Nephron (organoid): ENCODE data around the gene CCDC15.

ENCODE experiments used
- H3K27ac Mint-ChIP-seq, 3 experiments: 2 replicates each; pipeline ENCODE4 v1.8.0; 2020; ENCODE audit warnings: mixed read lengths in 3 of 3, mild to moderate bottlenecking in 2 of 3, moderate library complexity in 1 of 3
- H3K27me3 Mint-ChIP-seq: 2 replicates; pipeline ENCODE4 v1.8.0; 2021; ENCODE audit warnings: low read depth, mild to moderate bottlenecking, moderate library complexity, mixed read lengths
- H3K36me3 Mint-ChIP-seq: 2 replicates; pipeline ENCODE4 v1.8.0; 2020; ENCODE audit warnings: low read depth, mixed read lengths
- H3K4me1 Mint-ChIP-seq: 2 replicates; pipeline ENCODE4 v1.8.0; 2020; ENCODE audit warnings: mixed read lengths
- H3K4me3 Mint-ChIP-seq, 3 experiments: 2 replicates each; pipeline ENCODE4 v1.8.0; 2020; ENCODE audit warnings: mild to moderate bottlenecking in 3 of 3, mixed read lengths in 3 of 3, moderate library complexity in 2 of 3
- H3K9me3 Mint-ChIP-seq: 2 replicates; pipeline ENCODE4 v1.8.0; 2020; ENCODE audit warnings: mixed read lengths
- CTCF ChIP-seq, 3 experiments: fragments of 200-600 bp; sonication (generic); IDR thresholded peaks; one replicate each; pipeline ENCODE4 v1.5.0; 2021; ENCODE audit warnings: antibody characterized with exemption in 3 of 3; ENCODE audit not compliant: unreplicated experiment in 3 of 3

The CCDC15 gene

GRCh38 chr11:125069008-125069407 lies 115.0 kb downstream of the CCDC15 start:
- no peaks in the 10 kb centered on the region for H3K9me3 Mint-ChIP-seq
- no peaks in the 10 kb centered on the region for H3K36me3 Mint-ChIP-seq
- H3K27me3 Mint-ChIP-seq = peaks cover 36% of the 10 kb centered on the region
- H3K4me1 Mint-ChIP-seq = peaks cover 23% of the 10 kb centered on the region
- no peak overlapping the region for H3K4me3 Mint-ChIP-seq
- H3K27ac Mint-ChIP-seq = no peak overlapping the region
- no peak for TF ChIP-seq CTCF (IDR thresholded peaks at IDR 0.05; ENCODE audit: unreplicated experiment in 3 of 3)

- Mint-ChIP-seq H3K27me3 (peaks cover 30% of the 10 kb centered on the region), H3K4me1 (peaks cover 23% of the 10 kb centered on the region), H3K4me3 (no peak overlapping the region), H3K27ac (no peak overlapping the region), H3K36me3 (no peaks in the 10 kb centered on the region), H3K9me3 (no peaks in the 10 kb centered on the region)
- TF ChIP-seq CTCF (IDR thresholded peaks at IDR 0.05; ENCODE audit: unreplicated experiment in 3 of 3) = no peak
Observed at GRCh38 chr11:125069796-125070195, 115.8 kb downstream of the CCDC15 start.

- no peak overlapping the region for H3K4me3 Mint-ChIP-seq
- TF ChIP-seq CTCF (IDR thresholded peaks at IDR 0.05; ENCODE audit: unreplicated experiment in 3 of 3) = no peak
- H3K36me3 Mint-ChIP-seq = no peaks in the 10 kb centered on the region
- peaks cover 20% of the 10 kb centered on the region for H3K27me3 Mint-ChIP-seq
- H3K9me3 Mint-ChIP-seq = no peaks in the 10 kb centered on the region
- peaks cover 23% of the 10 kb centered on the region for H3K4me1 Mint-ChIP-seq
- peak overlapping the region in 1 of 3 experiments; percentile 45 for H3K27ac Mint-ChIP-seq
Observed at GRCh38 chr11:125070699-125071254, 116.8 kb downstream of the CCDC15 start.

- H3K27me3 Mint-ChIP-seq = peaks cover 14% of the 10 kb centered on the region
- H3K36me3 Mint-ChIP-seq = no peaks in the 10 kb centered on the region
- H3K4me1 Mint-ChIP-seq = peaks cover 23% of the 10 kb centered on the region
- no peak for TF ChIP-seq CTCF (IDR thresholded peaks at IDR 0.05; ENCODE audit: unreplicated experiment in 3 of 3)
- peak overlapping the region in 1 of 3 experiments; percentile 45 for H3K27ac Mint-ChIP-seq
- no peak overlapping the region for H3K4me3 Mint-ChIP-seq
- H3K9me3 Mint-ChIP-seq = no peaks in the 10 kb centered on the region
Observed at GRCh38 chr11:125071435-125071834, 117.4 kb downstream of the CCDC15 start.

- no peaks in the 10 kb centered on the region for H3K9me3 Mint-ChIP-seq
- H3K27ac Mint-ChIP-seq = no peak overlapping the region
- no peak overlapping the region for H3K4me3 Mint-ChIP-seq
- TF ChIP-seq CTCF (IDR thresholded peaks at IDR 0.05; ENCODE audit: unreplicated experiment in 3 of 3) = no peak
- H3K36me3 Mint-ChIP-seq = no peaks in the 10 kb centered on the region
- H3K4me1 Mint-ChIP-seq = peaks cover 23% of the 10 kb centered on the region
- H3K27me3 Mint-ChIP-seq = peaks cover 13% of the 10 kb centered on the region
Observed at GRCh38 chr11:125071846-125072217, 117.8 kb downstream of the CCDC15 start.

GRCh38 chr11:125072218-125072960 lies 118.4 kb downstream of the CCDC15 start:
- Mint-ChIP-seq H3K4me3 (no peak overlapping the region), H3K36me3 (no peaks in the 10 kb centered on the region), H3K27me3 (peaks cover 13% of the 10 kb centered on the region), H3K4me1 (peaks cover 23% of the 10 kb centered on the region), H3K27ac (no peak overlapping the region), H3K9me3 (no peaks in the 10 kb centered on the region)
- TF ChIP-seq CTCF (IDR thresholded peaks at IDR 0.05; ENCODE audit: unreplicated experiment in 3 of 3) = no peak
